Measurements from ENCODE around the gene PRKCA. TPM values are rescaled to one million over a fixed set of nuclear protein-coding genes. Genes with fewer than 3 reads are reported as not detected.
A peak's percentile ranks its signal among the peaks of the same experiment; 100 is the strongest.

Gene PRKCA
- total and polyA plus RNA-seq, 10 of the 15 experiments (the other 5 are each of a cell fraction or from before 2014, with no cell fraction given): 0.11 to 14.6 (median 0.72) TPM

DNA sequence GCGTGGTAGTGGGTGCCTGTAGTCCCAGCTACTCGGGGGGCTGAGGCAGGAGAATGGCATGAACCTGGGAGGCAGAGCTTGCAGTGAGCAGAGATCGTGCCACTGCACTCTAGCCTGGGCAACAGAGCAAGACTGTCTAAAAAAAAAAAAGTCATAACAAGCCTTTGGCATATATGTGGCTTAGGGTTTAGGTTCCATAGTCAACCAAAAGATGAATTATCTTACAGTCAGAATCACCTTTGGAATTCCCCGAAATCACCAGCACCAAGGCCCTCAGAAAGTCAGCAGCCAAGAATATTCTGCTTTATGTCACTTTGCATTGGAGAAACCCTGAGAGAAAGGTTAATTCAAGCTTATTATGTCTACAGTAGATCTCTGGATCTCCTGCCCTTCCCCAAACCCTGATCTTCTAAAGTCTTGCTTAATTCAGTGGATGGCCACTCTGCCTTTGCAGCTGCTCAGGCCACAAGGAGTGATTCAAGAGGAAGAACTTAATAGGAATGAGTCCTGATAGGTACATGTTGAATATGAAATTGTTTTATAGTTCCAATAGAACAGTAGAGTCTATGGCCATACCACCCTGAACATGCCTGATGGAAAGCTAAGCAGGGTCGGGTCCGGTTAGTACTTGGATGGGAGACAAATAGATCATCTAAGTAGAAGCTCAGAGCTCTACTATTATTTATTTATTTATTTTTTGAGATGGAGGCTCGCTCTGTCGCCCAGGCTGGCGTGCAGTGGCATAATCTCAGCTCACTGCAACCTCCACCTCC, 336.5 kb downstream of the PRKCA start:
- BruUV-seq (replicated peaks): no TSS peak
- in situ Hi-C loops (cut with MboI) (no loop called here), intact Hi-C loops (cut with micrococcal nuclease; ENCODE audit: unreplicated experiment) (no loop called here)
- Histone ChIP-seq H3K4me2 (ENCODE audit: control insufficient read depth, insufficient read depth) (no peak overlapping the region), H3K27ac (ENCODE audit: control insufficient read depth, insufficient read depth) (no peak overlapping the region), H3K9ac (ENCODE audit: control insufficient read depth, insufficient read depth, low read length) (no peak overlapping the region), H3K79me2 (ENCODE audit: control insufficient read depth, insufficient read depth, low read length) (no peaks in the 10 kb centered on the region), H3K9me3 (replicated peaks; ENCODE audit: control insufficient read depth, insufficient read depth, low read length) (no peaks in the 10 kb centered on the region), H3K4me3 (no peak overlapping the region), H4K20me1 (ENCODE audit: control insufficient read depth, insufficient read depth) (no peaks in the 10 kb centered on the region), H3K4me1 (ENCODE audit: control insufficient read depth, insufficient read depth, low read length) (no peaks in the 10 kb centered on the region), H2AFZ (ENCODE audit: control insufficient read depth, low read depth, low read length) (no peak overlapping the region), H3K36me3 (ENCODE audit: control insufficient read depth in 2 of 2, insufficient read depth in 2 of 2, low read length in 1 of 2) (no peaks in the 10 kb centered on the region), H3K27me3 (replicated peaks in 1 of 2; ENCODE audit: control insufficient read depth in 2 of 2, insufficient read depth in 2 of 2, low read length in 1 of 2) (no peaks in the 10 kb centered on the region)
- ChIA-PET RAD21 (ENCODE audit: unreplicated experiment) (no interaction called here), POLR2A (interaction anchor here (0.7 kb wide), 1 partner anchor 448 kb away, joined by 6 read pairs; no protein-coding TSS in a partner anchor), CTCF (interaction anchor here (0.8 to 1.0 kb wide), 3 partner anchors 9 to 24 kb away, joined by 3 read pairs; no protein-coding TSS in a partner anchor), SMC1A (ENCODE audit: uncharacterized antibody, unreplicated experiment) (interaction anchor here (0.6 to 2.2 kb wide), 4 partner anchors 13 to 262 kb away, joined by 3 to 5 read pairs (median 4); no protein-coding TSS in a partner anchor)
- peak; percentile 58 for ATAC-seq
- FAIRE-seq: no peak
- no peak for DNase-seq (ENCODE audit: low read depth, low spot score)
- 25% methylated on average over 9 of the region's 9 CpGs for WGBS (ENCODE audit: insufficient coverage, insufficient replicate concordance, low lambda C conversion rate, missing lambda C conversion rate)
- TF ChIP-seq, protein P1, sequence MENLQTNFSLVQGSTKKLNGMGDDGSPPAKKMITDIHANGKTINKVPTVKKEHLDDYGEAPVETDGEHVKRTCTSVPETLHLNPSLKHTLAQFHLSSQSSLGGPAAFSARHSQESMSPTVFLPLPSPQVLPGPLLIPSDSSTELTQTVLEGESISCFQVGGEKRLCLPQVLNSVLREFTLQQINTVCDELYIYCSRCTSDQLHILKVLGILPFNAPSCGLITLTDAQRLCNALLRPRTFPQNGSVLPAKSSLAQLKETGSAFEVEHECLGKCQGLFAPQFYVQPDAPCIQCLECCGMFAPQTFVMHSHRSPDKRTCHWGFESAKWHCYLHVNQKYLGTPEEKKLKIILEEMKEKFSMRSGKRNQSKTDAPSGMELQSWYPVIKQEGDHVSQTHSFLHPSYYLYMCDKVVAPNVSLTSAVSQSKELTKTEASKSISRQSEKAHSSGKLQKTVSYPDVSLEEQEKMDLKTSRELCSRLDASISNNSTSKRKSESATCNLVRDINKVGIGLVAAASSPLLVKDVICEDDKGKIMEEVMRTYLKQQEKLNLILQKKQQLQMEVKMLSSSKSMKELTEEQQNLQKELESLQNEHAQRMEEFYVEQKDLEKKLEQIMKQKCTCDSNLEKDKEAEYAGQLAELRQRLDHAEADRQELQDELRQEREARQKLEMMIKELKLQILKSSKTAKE (IDR thresholded peaks at IDR 0.05; ENCODE audit: low read depth, poor library complexity, severe bottlenecking): no peak
- TF ChIP-seq, protein P2, sequence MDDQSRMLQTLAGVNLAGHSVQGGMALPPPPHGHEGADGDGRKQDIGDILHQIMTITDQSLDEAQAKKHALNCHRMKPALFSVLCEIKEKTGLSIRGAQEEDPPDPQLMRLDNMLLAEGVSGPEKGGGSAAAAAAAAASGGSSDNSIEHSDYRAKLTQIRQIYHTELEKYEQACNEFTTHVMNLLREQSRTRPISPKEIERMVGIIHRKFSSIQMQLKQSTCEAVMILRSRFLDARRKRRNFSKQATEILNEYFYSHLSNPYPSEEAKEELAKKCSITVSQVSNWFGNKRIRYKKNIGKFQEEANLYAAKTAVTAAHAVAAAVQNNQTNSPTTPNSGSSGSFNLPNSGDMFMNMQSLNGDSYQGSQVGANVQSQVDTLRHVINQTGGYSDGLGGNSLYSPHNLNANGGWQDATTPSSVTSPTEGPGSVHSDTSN (IDR thresholded peaks at IDR 0.05; ENCODE audit: insufficient replicate concordance, low read depth, low read length): no peak
- TF ChIP-seq CREB1 (IDR thresholded peaks at IDR 0.05; ENCODE audit: low read depth): no peak
- TF ChIP-seq CHD4 (IDR thresholded peaks at IDR 0.05): no peak
- TF ChIP-seq, protein P3, sequence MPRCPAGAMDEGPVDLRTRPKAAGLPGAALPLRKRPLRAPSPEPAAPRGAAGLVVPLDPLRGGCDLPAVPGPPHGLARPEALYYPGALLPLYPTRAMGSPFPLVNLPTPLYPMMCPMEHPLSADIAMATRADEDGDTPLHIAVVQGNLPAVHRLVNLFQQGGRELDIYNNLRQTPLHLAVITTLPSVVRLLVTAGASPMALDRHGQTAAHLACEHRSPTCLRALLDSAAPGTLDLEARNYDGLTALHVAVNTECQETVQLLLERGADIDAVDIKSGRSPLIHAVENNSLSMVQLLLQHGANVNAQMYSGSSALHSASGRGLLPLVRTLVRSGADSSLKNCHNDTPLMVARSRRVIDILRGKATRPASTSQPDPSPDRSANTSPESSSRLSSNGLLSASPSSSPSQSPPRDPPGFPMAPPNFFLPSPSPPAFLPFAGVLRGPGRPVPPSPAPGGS (IDR thresholded peaks at IDR 0.05; ENCODE audit: borderline replicate concordance, insufficient read depth, low read depth, low read length, poor library complexity, severe bottlenecking): no peak
- TF ChIP-seq MTA2 (IDR thresholded peaks at IDR 0.05; ENCODE audit: low read depth): no peak
- no peak for TF ChIP-seq POLR2A (IDR thresholded peaks at IDR 0.05; ENCODE audit: low read depth, low read length)
- TF ChIP-seq, protein P4, sequence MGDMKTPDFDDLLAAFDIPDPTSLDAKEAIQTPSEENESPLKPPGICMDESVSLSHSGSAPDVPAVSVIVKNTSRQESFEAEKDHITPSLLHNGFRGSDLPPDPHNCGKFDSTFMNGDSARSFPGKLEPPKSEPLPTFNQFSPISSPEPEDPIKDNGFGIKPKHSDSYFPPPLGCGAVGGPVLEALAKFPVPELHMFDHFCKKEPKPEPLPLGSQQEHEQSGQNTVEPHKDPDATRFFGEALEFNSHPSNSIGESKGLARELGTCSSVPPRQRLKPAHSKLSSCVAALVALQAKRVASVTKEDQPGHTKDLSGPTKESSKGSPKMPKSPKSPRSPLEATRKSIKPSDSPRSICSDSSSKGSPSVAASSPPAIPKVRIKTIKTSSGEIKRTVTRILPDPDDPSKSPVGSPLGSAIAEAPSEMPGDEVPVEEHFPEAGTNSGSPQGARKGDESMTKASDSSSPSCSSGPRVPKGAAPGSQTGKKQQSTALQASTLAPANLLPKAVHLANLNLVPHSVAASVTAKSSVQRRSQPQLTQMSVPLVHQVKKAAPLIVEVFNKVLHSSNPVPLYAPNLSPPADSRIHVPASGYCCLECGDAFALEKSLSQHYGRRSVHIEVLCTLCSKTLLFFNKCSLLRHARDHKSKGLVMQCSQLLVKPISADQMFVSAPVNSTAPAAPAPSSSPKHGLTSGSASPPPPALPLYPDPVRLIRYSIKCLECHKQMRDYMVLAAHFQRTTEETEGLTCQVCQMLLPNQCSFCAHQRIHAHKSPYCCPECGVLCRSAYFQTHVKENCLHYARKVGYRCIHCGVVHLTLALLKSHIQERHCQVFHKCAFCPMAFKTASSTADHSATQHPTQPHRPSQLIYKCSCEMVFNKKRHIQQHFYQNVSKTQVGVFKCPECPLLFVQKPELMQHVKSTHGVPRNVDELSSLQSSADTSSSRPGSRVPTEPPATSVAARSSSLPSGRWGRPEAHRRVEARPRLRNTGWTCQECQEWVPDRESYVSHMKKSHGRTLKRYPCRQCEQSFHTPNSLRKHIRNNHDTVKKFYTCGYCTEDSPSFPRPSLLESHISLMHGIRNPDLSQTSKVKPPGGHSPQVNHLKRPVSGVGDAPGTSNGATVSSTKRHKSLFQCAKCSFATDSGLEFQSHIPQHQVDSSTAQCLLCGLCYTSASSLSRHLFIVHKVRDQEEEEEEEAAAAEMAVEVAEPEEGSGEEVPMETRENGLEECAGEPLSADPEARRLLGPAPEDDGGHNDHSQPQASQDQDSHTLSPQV (IDR thresholded peaks at IDR 0.05): no peak
- TF ChIP-seq, protein P5, sequence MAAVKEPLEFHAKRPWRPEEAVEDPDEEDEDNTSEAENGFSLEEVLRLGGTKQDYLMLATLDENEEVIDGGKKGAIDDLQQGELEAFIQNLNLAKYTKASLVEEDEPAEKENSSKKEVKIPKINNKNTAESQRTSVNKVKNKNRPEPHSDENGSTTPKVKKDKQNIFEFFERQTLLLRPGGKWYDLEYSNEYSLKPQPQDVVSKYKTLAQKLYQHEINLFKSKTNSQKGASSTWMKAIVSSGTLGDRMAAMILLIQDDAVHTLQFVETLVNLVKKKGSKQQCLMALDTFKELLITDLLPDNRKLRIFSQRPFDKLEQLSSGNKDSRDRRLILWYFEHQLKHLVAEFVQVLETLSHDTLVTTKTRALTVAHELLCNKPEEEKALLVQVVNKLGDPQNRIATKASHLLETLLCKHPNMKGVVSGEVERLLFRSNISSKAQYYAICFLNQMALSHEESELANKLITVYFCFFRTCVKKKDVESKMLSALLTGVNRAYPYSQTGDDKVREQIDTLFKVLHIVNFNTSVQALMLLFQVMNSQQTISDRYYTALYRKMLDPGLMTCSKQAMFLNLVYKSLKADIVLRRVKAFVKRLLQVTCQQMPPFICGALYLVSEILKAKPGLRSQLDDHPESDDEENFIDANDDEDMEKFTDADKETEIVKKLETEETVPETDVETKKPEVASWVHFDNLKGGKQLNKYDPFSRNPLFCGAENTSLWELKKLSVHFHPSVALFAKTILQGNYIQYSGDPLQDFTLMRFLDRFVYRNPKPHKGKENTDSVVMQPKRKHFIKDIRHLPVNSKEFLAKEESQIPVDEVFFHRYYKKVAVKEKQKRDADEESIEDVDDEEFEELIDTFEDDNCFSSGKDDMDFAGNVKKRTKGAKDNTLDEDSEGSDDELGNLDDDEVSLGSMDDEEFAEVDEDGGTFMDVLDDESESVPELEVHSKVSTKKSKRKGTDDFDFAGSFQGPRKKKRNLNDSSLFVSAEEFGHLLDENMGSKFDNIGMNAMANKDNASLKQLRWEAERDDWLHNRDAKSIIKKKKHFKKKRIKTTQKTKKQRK (IDR thresholded peaks at IDR 0.05; ENCODE audit: low read depth, low read length): no peak
- no peak for TF ChIP-seq JUND (IDR thresholded peaks at IDR 0.05; ENCODE audit: low read depth, low read length)

All from GM12878 (cell line).